NCI-H187 (cell line): ENCODE measurements around the gene TATDN3.
"Not testable (repeated sequence)": the region's sequence is repeated elsewhere in the genome, so short reads cannot be mapped to it uniquely, and the experiment has no call there.

Source experiments
- DNase-seq, 2 experiments: peaks; one replicate each; lab custom pipeline; 2025; lab: John Stamatoyannopoulos, UW

The TATDN3 gene

DNA sequence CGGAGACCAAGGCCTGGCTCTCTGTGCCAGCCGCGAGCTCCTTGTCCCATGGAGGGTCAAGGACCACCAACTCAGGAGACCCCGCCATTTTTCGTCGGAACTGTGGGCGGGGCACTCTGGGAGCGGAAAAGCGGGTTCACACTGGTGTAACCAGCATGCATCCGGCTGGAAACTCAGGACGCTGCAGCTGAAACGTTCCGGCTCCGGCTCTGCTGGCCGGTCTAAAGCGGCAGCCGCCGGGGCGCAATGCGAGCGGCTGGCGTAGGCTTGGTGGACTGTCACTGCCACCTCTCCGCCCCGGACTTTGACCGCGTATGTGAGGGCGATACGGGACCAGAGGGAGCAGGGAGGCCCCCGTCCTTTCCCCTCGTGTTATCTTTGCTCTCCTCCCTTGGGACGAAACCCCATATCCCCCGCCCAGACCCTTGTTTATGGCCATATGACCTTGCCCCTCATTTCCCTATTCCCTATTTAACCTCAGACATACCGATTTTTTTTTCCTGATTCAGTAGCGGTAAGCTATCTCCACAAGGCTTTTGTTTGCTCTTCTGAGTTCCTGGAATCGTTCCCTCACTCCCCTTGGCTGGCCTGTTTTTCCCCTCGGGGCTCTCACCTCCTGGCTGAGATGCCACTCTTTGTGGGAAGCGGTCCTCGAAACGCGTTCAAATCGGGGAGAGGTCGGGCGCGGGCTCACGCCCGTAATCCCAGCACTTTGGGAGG lies at the start of gene TATDN3, which contains the start of gene NSL1:
TSS of gene TATDN3 (plus strand) at position 219 of the 720 bp plus-strand sequence. CDS start at position 247, 28 bp downstream.
TSS of gene NSL1 (minus strand) at position 102 of the 720 bp plus-strand sequence. CDS start at position 88, 14 bp downstream.
- DNase-seq: peak; percentile 68 to 96

- DNase-seq: no peak
These were observed 47.7 kb upstream of the TATDN3 start for GRCh38 chr1:212743901-212744475.

DNA sequence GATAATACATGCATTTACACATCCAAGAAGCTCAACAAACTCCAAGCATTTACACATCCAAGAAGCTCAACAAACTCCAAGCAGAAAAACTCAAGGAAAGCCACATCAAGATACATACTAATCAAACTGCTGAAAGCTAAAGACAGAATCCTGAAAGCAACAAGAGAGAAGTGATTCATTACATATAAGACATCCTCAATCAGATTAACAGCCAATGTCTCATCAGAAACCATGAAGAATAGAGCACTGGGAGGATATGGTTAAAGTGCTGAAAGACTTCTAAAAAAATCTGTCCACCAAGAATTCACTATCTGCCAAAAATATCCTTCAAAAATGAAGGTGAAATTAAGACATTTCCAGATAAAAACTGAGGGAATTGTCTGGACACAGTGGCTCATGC lies 46.4 kb upstream of the TATDN3 start:
- no peak for DNase-seq

DNA sequence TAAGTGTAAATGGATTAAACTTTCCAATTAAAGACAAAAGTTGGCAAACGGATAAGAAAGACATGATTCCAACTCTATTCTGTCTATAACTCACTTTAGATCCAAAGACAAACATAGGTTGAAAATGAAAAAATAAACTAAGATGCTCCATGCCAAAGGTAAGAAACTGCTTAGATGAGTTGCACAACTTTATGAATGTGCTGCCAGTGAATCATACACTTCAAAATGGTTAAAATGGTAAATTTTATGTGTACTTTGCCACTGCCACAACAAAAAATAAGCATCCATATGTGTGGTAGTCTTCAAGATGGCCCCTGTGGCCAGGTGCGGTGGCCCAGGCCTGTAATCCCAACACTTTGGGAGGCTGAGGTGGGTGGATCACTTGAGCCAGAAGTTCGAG lies 45.1 kb upstream of the TATDN3 start:
- no peak for DNase-seq

GRCh38 chr1:212749821-212750535 lies 41.7 kb upstream of the TATDN3 start:
- DNase-seq: peak in 1 of 2 experiments; percentile 15

GRCh38 chr1:212752252-212752933 lies 39.3 kb upstream of the TATDN3 start:
- no peak for DNase-seq

- no peak for DNase-seq
These were observed 38.7 kb upstream of the TATDN3 start for GRCh38 chr1:212752934-212753497.

GRCh38 chr1:212753749-212754148 lies 37.9 kb upstream of the TATDN3 start:
- no peak for DNase-seq

DNA sequence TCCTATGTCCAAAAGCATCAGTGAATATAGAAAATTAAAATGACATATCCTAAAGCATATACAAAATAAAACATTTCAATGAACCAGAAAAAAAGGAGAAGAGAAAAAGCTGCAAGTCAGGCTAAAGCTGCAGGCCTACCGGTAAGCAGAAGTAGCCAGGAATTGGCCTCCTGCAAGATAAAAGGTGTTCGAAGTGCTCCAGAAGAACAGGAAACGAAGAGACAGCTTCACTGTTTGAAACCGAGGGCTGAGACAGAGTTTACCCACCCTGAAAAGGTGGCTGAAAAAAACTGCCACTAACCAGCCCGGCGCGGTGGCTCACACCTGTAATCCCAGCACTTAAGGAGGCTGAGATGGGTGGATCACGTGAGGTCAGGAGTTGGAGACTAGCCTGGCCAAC lies 37.5 kb upstream of the TATDN3 start:
- no peak for DNase-seq

GRCh38 chr1:212754680-212755079 lies 37.0 kb upstream of the TATDN3 start:
- DNase-seq: no peak

GRCh38 chr1:212759683-212760082 lies 32.0 kb upstream of the TATDN3 start:
- DNase-seq: no peak

DNA sequence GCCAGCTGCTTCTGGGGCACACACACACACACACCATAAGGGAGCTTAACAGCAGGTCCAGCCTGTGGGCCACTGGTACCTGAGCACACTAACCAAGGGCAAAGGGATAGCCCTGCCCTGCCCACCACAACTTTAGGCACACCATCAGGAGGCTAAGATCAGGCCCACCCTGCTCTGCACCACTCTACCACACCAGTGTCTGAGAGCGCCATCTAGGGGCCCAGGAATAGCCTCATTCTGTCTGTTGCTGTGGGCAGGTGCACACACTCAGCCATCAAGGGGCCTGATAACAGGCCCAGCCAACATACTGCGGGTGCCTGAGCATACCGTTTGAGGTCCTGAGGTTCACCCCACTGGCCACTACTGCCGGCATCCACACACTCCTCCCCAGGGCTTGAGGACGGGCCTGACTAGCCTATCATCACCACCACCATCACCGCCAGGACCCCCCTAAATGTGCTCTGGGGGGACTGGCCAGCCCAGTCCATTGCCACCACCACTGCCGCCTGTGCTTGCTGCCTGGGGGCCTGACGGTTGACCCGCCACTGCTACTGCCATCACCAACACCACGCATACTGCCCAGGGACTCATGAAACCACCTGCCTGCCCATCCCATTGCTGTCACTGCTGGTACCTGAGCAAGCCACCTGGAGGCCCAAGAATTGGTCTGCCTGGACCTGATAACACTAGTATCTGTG lies 31.4 kb upstream of the TATDN3 start:
- no peak for DNase-seq

DNA sequence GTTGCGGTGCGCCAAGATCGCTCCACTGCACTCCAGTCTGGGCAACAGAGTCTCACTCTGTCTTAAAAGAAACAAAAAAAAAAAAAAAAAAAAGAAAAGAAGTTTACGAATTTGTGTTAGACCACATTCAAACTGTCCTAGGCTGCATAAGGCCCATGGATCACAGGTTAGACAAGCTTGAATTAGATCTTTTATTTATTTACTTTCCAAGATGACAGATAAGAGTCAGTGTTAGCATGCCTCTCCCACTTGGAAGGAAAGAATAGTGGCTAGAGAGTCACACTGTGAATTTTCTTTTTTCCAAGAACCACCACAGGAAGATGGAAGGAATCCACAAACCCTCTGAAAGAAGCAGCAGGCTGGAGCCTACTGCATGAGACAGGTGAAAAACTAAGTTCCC lies 29.5 kb upstream of the TATDN3 start:
- DNase-seq: no peak

DNA sequence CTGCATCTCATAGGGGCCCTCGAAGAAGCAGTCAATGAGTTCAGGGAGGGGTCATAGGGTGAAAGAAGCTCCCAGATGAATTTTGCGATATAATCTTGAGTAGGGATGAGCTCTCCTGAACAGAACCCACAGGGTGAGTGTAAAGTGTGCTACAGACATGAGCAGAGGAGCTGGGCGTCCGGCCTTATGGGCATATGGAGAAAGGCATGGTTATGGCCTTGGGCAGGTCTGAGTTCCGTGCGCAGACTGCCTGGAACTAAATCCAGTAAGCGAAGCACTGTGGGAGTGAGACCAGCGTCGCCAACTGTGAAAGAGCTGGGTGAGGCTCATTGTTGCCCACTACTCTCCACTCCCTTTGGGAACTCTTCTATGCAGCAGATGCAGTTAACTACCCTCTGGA lies 28.9 kb upstream of the TATDN3 start:
- DNase-seq: no peak

DNA sequence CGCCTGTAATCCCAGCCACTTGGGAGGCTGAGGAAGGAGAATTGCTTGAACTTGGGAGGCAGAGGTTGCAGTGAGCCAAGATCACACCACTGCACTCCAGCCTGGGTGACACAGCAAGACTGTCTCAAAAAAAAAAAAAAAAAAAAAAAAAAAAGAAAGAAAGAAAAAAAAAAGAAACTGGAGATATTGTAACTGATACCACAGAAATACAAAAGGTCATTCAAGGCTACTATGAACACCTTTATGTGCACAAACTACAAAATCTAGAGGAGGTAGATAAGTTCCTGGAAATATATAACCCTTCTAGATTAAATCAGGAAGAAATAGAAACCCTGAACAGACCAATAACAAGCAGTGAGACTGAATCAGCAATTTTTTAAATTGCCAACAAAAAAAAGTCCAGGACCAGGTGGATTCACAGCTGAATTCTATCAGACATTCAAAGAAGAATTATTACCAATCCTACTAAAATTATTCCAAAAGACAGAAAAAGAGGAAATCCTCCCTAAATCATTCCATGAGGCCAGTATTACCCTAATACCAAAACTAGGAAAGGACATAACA lies 26.9 kb upstream of the TATDN3 start:
- not testable (repeated sequence) for DNase-seq

DNA sequence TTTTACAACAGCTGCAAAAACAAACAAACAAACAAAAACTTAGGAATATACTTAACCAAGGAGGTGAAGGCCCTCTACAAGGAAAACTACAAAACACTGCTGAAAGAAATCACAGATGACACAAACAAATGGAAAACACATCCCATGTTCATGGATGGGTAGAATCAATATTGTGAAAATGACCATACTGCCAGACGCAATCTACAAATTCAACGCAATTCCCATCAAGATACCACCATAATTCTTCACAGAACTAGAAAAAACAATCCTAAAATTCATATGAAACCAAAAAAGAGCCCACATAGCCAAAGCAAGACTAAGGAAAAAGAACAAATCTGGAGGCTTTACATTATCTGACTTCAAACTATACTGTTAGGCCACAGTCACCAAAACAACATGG lies 24.9 kb upstream of the TATDN3 start:
- DNase-seq: not testable (repeated sequence)

- no peak for DNase-seq
These were observed 22.1 kb upstream of the TATDN3 start for GRCh38 chr1:212769459-212770167.

GRCh38 chr1:212771341-212771740 lies 20.4 kb upstream of the TATDN3 start:
- no peak for DNase-seq

GRCh38 chr1:212773011-212773410 lies 18.7 kb upstream of the TATDN3 start:
- no peak for DNase-seq

DNA sequence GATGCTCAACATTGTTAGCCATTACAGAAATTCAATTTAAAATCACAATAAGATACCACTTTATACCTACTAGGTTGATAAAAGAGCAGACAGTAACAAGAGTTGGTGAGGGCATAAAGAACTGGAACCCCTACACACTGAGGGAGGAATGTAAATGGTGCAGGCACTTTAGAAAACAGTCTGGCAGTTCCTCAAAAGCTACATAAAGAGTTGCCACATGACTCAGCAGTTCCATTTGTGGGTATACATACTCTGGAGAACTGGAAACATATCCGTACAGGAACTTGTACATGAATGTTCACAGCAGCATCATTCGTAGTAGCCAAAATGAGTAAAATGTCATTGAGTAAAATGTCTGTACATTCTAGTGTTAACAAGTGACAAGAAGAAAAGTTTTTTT lies 17.1 kb upstream of the TATDN3 start:
- no peak for DNase-seq
